ENCODE measurements around the gene MIS18A.
"Not testable (repeated sequence)": the region's sequence is repeated elsewhere in the genome, so short reads cannot be mapped to it uniquely, and the experiment has no call there.

GRCh38 chr21:32265321-32265720 is 13.5 kb downstream of the MIS18A start:
- TF ChIP-seq POLR2A, CTCF, EP300 (IDR thresholded peaks at IDR 0.05): not testable (repeated sequence)
